ENCODE measurements around the gene CACNB2. TPM values are rescaled to one million over a fixed set of nuclear protein-coding genes. Genes with fewer than 3 reads are reported as not detected.

CACNB2 gene
- total RNA-seq, 2 donors from 2014 or later = 9.8 to 12.1 TPM

DNA sequence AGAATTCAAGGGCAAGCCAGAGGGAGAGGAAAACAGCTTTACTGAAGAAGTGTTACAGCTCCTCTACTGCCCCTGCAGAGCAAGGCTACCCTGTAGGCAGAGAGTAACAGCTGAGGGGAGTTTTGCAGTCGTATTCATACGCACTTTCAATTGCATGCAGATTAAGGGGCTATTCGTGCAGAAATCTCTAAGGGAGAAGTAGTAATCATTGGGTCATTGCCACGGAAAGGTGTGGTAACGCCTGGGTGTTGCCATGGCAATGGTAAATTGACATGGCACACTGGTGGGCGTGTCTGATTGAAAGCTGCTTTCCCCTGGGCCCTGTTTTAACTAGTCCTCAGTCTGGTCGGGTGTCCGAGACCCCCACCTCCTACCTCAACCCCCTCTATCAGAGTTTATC lies 284.0 kb downstream of the CACNB2 start:
- Histone ChIP-seq H3K9ac (ENCODE audit: low read depth in 2 of 2, low read length in 2 of 2) (no peak overlapping the region), H3K36me3 (no peaks in the 10 kb centered on the region), H3K27ac (no peak overlapping the region), H3K4me1 (no peaks in the 10 kb centered on the region), H3K27me3 (no peaks in the 10 kb centered on the region), H3K4me3 (no peak overlapping the region), H3K9me3 (no peaks in the 10 kb centered on the region)
- intact Hi-C loops (cut with DNase I) = no loop called here
- TF ChIP-seq, protein P1, sequence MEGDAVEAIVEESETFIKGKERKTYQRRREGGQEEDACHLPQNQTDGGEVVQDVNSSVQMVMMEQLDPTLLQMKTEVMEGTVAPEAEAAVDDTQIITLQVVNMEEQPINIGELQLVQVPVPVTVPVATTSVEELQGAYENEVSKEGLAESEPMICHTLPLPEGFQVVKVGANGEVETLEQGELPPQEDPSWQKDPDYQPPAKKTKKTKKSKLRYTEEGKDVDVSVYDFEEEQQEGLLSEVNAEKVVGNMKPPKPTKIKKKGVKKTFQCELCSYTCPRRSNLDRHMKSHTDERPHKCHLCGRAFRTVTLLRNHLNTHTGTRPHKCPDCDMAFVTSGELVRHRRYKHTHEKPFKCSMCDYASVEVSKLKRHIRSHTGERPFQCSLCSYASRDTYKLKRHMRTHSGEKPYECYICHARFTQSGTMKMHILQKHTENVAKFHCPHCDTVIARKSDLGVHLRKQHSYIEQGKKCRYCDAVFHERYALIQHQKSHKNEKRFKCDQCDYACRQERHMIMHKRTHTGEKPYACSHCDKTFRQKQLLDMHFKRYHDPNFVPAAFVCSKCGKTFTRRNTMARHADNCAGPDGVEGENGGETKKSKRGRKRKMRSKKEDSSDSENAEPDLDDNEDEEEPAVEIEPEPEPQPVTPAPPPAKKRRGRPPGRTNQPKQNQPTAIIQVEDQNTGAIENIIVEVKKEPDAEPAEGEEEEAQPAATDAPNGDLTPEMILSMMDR (IDR thresholded peaks at IDR 0.05) = no peak
- DNase-seq = no peak

DNA sequence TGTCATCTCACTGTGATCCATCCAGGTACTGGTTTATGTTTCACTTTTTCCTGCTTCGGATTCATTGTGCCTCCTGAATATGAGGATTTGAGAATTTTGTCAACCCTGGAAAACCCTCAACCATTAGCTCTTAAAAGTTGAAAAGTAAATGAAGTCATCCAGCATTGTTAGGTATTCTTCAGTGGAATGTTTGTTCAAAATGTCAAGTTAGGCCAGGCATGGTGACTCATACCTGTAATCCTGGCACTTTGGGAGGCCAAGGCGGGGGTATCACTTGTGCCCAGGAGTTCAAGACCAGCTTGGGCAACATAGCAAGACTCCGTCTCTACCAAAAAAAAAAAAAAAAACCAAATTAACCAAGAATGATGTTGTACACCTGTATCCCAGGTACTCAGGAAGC lies 289.1 kb downstream of the CACNB2 start:
- TF ChIP-seq, protein P1 (IDR thresholded peaks at IDR 0.05) = no peak
- Histone ChIP-seq H3K4me3 (no peak overlapping the region), H3K27ac (no peak overlapping the region), H3K4me1 (no peaks in the 10 kb centered on the region), H3K9ac (ENCODE audit: low read depth in 2 of 2, low read length in 2 of 2) (no peak overlapping the region), H3K9me3 (no peaks in the 10 kb centered on the region), H3K27me3 (no peaks in the 10 kb centered on the region), H3K36me3 (no peaks in the 10 kb centered on the region)
- intact Hi-C loops (cut with DNase I) = no loop called here
- no peak for DNase-seq

DNA sequence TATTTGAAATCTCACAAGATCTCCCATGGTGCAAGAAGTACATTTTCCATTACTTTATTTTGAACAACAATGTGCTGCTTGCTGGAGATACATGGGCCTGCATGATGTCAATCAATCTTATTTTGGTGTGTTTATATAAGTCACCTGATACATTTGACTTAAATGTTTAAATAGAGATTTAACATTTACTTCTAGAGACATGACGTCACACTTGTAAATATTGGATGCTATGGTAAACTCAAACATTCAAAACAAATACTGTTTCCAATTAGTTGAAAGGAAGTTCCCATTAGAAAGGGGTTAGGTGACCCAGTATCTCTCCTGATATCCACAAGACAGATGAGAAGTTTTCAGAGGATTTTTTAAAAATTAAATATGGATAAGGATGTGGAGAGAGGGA lies 296.7 kb downstream of the CACNB2 start:
- TF ChIP-seq, protein P1 (IDR thresholded peaks at IDR 0.05) = no peak
- no peaks in the 10 kb centered on the region for H3K36me3 ChIP-seq
- H3K4me3 ChIP-seq = no peak overlapping the region
- H3K9ac ChIP-seq (ENCODE audit: low read depth in 2 of 2, low read length in 2 of 2) = no peak overlapping the region
- DNase-seq = no peak
- intact Hi-C loops (cut with DNase I) = no loop called here
- no peak overlapping the region for H3K27ac ChIP-seq
- no peaks in the 10 kb centered on the region for H3K27me3 ChIP-seq
- H3K4me1 ChIP-seq = no peaks in the 10 kb centered on the region
- H3K9me3 ChIP-seq = no peaks in the 10 kb centered on the region

DNA sequence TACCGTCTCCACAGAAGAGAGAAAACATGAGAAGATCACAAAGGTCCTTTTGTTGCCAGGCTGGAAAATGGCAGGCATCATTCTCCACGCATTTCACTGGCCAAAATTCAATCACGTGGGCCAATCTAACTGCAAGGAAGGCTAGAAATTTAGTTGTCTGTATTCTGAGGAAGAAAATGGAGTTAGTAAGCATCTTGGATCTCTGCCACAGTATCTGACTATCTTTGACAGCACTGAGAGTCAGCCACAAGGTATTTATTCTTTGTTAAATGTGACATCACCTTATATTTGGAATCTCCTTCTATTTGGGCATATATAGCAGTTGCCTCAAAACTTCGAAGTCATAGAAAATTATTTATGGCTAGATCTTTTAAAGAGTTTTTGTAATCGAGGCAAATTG lies 297.3 kb downstream of the CACNB2 start:
- no peaks in the 10 kb centered on the region for H3K4me1 ChIP-seq
- H3K27me3 ChIP-seq = no peaks in the 10 kb centered on the region
- no peaks in the 10 kb centered on the region for H3K36me3 ChIP-seq
- DNase-seq = no peak
- TF ChIP-seq, protein P1 (IDR thresholded peaks at IDR 0.05) = no peak
- no peak overlapping the region for H3K4me3 ChIP-seq
- H3K9me3 ChIP-seq = no peaks in the 10 kb centered on the region
- intact Hi-C loops (cut with DNase I) = no loop called here
- no peak overlapping the region for H3K27ac ChIP-seq
- H3K9ac ChIP-seq (ENCODE audit: low read depth in 2 of 2, low read length in 2 of 2) = no peak overlapping the region

DNA sequence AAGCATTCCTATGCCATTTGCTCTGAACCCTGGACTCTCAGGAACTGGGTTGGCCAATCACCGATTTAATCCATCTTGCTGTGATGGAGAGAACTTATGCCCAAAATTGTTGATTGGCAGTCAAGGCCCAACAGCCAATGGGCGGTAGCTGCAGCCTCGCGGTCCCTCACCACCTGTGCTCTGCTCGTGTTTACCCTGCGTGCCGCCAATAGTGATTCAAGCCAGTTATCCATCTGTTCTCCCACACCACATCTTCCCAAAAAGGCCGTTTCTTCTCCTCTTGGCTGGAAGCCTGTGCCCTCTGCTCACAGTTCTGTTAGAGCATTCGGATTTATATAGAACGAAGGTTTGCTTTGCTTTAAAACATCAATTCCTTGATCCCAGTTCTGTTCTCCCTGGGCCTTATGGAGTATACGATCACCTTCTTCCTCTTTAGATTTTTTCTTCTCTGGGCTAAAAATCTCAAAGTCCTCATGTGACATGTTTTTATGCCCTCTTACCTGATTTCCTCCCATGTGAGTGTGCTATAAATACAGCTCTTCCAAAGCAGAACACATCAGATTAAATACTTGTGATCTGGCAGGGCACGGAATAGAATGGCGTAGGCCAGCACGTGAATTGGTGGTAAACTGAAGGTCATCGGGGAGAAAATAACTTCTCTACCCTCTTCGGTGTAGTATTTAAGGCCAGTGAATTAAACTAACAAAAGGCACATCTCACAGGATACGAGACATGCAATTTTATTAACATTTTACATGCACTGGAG lies 298.3 kb downstream of the CACNB2 start:
- no peak for DNase-seq
- no peaks in the 10 kb centered on the region for H3K27me3 ChIP-seq
- no peak overlapping the region for H3K27ac ChIP-seq
- no peaks in the 10 kb centered on the region for H3K4me1 ChIP-seq
- TF ChIP-seq, protein P1 (IDR thresholded peaks at IDR 0.05) = no peak
- H3K36me3 ChIP-seq = no peaks in the 10 kb centered on the region
- intact Hi-C loops (cut with DNase I) = no loop called here
- H3K9ac ChIP-seq (ENCODE audit: low read depth in 2 of 2, low read length in 2 of 2) = no peak overlapping the region
- H3K4me3 ChIP-seq = no peak overlapping the region
- H3K9me3 ChIP-seq = no peaks in the 10 kb centered on the region

All from colonic mucosa (tissue), 4 donors.